Measurements from ENCODE around the gene FNDC3A. TPM values are rescaled to one million over a fixed set of nuclear protein-coding genes. Genes with fewer than 3 reads are reported as not detected.
"Not testable (repeated sequence)": the region's sequence is repeated elsewhere in the genome, so short reads cannot be mapped to it uniquely, and the experiment has no call there.

FNDC3A gene
- total RNA-seq, 2 donors from 2014 or later: 35.3 to 39.0 TPM

GRCh38 chr13:48983331-48983730, 7.6 kb downstream of the FNDC3A start:
- H3K9me3 Mint-ChIP-seq: no peaks in the 10 kb centered on the region
- no peaks in the 10 kb centered on the region for H3K36me3 Mint-ChIP-seq
- no peak overlapping the region for H3K27ac Mint-ChIP-seq
- DNase-seq (ENCODE audit: low spot score) (no peak), ATAC-seq (no peak)
- no peaks in the 10 kb centered on the region for H3K27me3 Mint-ChIP-seq
- peaks cover 20 to 24% of the 10 kb centered on the region in 2 donors for H3K4me1 Mint-ChIP-seq (ENCODE audit: low read depth in 2 of 2)
- no peak overlapping the region for H3K4me3 Mint-ChIP-seq

- H3K27me3 Mint-ChIP-seq: no peaks in the 10 kb centered on the region
Measured at GRCh38 chr13:48985756-48986155, 10.0 kb downstream of the FNDC3A start.

GRCh38 chr13:48990900-48991299, 15.2 kb downstream of the FNDC3A start:
- DNase-seq (ENCODE audit: low spot score): no peak
- Mint-ChIP-seq H3K4me3 (no peak overlapping the region), H3K27ac (no peak overlapping the region), H3K9me3 (no peaks in the 10 kb centered on the region), H3K36me3 (peaks cover 12% of the 10 kb centered on the region), H3K27me3 (no peaks in the 10 kb centered on the region), H3K4me1 (ENCODE audit: low read depth in 2 of 2) (peaks cover 0 to 12% of the 10 kb centered on the region in 2 donors)
- no peak for ATAC-seq

More at GRCh38 chr13:48985756-48986155, 10.0 kb downstream of the FNDC3A start:
- H3K4me1 Mint-ChIP-seq (ENCODE audit: low read depth in 2 of 2): peaks cover 5 to 12% of the 10 kb centered on the region in 2 donors
- no peak overlapping the region for H3K27ac Mint-ChIP-seq
- no peaks in the 10 kb centered on the region for H3K9me3 Mint-ChIP-seq
- no peak for DNase-seq (ENCODE audit: low spot score)
- ATAC-seq: no peak
- H3K36me3 Mint-ChIP-seq: peaks cover 8% of the 10 kb centered on the region
- H3K4me3 Mint-ChIP-seq: no peak overlapping the region

- no peak for ATAC-seq
Measured at GRCh38 chr13:48993150-48993549, 17.4 kb downstream of the FNDC3A start.

GRCh38 chr13:48994706-48995105, 19.0 kb downstream of the FNDC3A start:
- H3K27me3 Mint-ChIP-seq: no peaks in the 10 kb centered on the region
- ATAC-seq: peak; percentile 76 to 80
- no peak for DNase-seq (ENCODE audit: low spot score)
- peaks cover 25% of the 10 kb centered on the region for H3K36me3 Mint-ChIP-seq
- H3K27ac Mint-ChIP-seq: peak overlapping the region in 1 of 2 donors; percentile 43
- H3K4me1 Mint-ChIP-seq (ENCODE audit: low read depth in 2 of 2): peaks cover 6 to 17% of the 10 kb centered on the region in 2 donors
- H3K4me3 Mint-ChIP-seq: no peak overlapping the region
- no peaks in the 10 kb centered on the region for H3K9me3 Mint-ChIP-seq

More at GRCh38 chr13:48993150-48993549, 17.4 kb downstream of the FNDC3A start:
- Mint-ChIP-seq H3K9me3 (no peaks in the 10 kb centered on the region), H3K36me3 (peaks cover 18% of the 10 kb centered on the region), H3K4me1 (ENCODE audit: low read depth in 2 of 2) (peaks cover 6 to 17% of the 10 kb centered on the region in 2 donors), H3K4me3 (no peak overlapping the region), H3K27ac (no peak overlapping the region), H3K27me3 (no peaks in the 10 kb centered on the region)
- DNase-seq (ENCODE audit: low spot score): no peak

- DNase-seq (ENCODE audit: low spot score) (no peak), ATAC-seq (no peak)
- Mint-ChIP-seq H3K36me3 (peaks cover 44% of the 10 kb centered on the region), H3K27me3 (no peaks in the 10 kb centered on the region), H3K9me3 (peaks cover 5% of the 10 kb centered on the region), H3K4me1 (ENCODE audit: low read depth in 2 of 2) (peaks cover 6 to 23% of the 10 kb centered on the region in 2 donors), H3K4me3 (no peak overlapping the region), H3K27ac (no peak overlapping the region)
Measured at GRCh38 chr13:48998641-48999292, 23.1 kb downstream of the FNDC3A start.

- H3K9me3 Mint-ChIP-seq: peaks cover 5% of the 10 kb centered on the region
- ATAC-seq (no peak), DNase-seq (ENCODE audit: low spot score) (no peak)
- no peak overlapping the region for H3K27ac Mint-ChIP-seq
- peaks cover 44% of the 10 kb centered on the region for H3K36me3 Mint-ChIP-seq
- no peaks in the 10 kb centered on the region for H3K27me3 Mint-ChIP-seq
- H3K4me3 Mint-ChIP-seq: no peak overlapping the region
- H3K4me1 Mint-ChIP-seq (ENCODE audit: low read depth in 2 of 2): peaks cover 6 to 17% of the 10 kb centered on the region in 2 donors
Measured at GRCh38 chr13:49000247-49000646, 24.5 kb downstream of the FNDC3A start.

- H3K27ac Mint-ChIP-seq; DNase-seq (ENCODE audit: low spot score); H3K4me3 Mint-ChIP-seq; H3K27me3 Mint-ChIP-seq; ATAC-seq; H3K9me3 Mint-ChIP-seq; H3K36me3 Mint-ChIP-seq: not testable (repeated sequence)
- peaks cover 7 to 14% of the 10 kb centered on the region in 2 donors for H3K4me1 Mint-ChIP-seq (ENCODE audit: low read depth in 2 of 2)
Measured at GRCh38 chr13:49018986-49019635, 43.4 kb downstream of the FNDC3A start.

- DNase-seq (ENCODE audit: low spot score) (no peak), ATAC-seq (peak in 1 of 2 donors; percentile 41)
- H3K4me3 Mint-ChIP-seq: no peak overlapping the region
- no peak overlapping the region for H3K27ac Mint-ChIP-seq
- H3K36me3 Mint-ChIP-seq: peaks cover 6% of the 10 kb centered on the region
- H3K4me1 Mint-ChIP-seq (ENCODE audit: low read depth in 2 of 2): peaks cover 11 to 15% of the 10 kb centered on the region in 2 donors
- H3K27me3 Mint-ChIP-seq: no peaks in the 10 kb centered on the region
- no peaks in the 10 kb centered on the region for H3K9me3 Mint-ChIP-seq
Measured at GRCh38 chr13:49020328-49020727, 44.6 kb downstream of the FNDC3A start.

- Mint-ChIP-seq H3K4me1 (ENCODE audit: low read depth in 2 of 2) (peaks cover 14 to 19% of the 10 kb centered on the region in 2 donors), H3K27me3 (no peaks in the 10 kb centered on the region), H3K9me3 (no peaks in the 10 kb centered on the region), H3K36me3 (peaks cover 6% of the 10 kb centered on the region), H3K4me3 (peak overlapping the region; percentile 6), H3K27ac (peak overlapping the region; percentile 18 to 70)
- DNase-seq (ENCODE audit: low spot score) (no peak), ATAC-seq (peak; percentile 74 to 81)
Measured at GRCh38 chr13:49020940-49021553, 45.3 kb downstream of the FNDC3A start.

- no peak for DNase-seq (ENCODE audit: low spot score)
- Mint-ChIP-seq H3K4me1 (ENCODE audit: low read depth in 2 of 2) (peaks cover 19 to 24% of the 10 kb centered on the region in 2 donors), H3K27ac (peak overlapping the region in 1 of 2 donors; percentile 70), H3K27me3 (no peaks in the 10 kb centered on the region), H3K4me3 (peak overlapping the region; percentile 18), H3K36me3 (peaks cover 7% of the 10 kb centered on the region), H3K9me3 (no peaks in the 10 kb centered on the region)
- no peak for ATAC-seq
Measured at GRCh38 chr13:49021953-49022352, 46.2 kb downstream of the FNDC3A start.

GRCh38 chr13:49022472-49023144, 46.9 kb downstream of the FNDC3A start:
- DNase-seq (ENCODE audit: low spot score) (no peak), ATAC-seq (no peak)
- H3K27me3 Mint-ChIP-seq: no peaks in the 10 kb centered on the region
- H3K9me3 Mint-ChIP-seq: no peaks in the 10 kb centered on the region
- H3K4me3 Mint-ChIP-seq: no peak overlapping the region
- peaks cover 8% of the 10 kb centered on the region for H3K36me3 Mint-ChIP-seq
- H3K4me1 Mint-ChIP-seq (ENCODE audit: low read depth in 2 of 2): peaks cover 26% of the 10 kb centered on the region in 2 donors
- H3K27ac Mint-ChIP-seq: no peak overlapping the region

GRCh38 chr13:49023431-49023830, 47.7 kb downstream of the FNDC3A start:
- Mint-ChIP-seq H3K4me1 (ENCODE audit: low read depth in 2 of 2) (peaks cover 27 to 30% of the 10 kb centered on the region in 2 donors), H3K36me3 (peaks cover 10% of the 10 kb centered on the region), H3K27me3 (no peaks in the 10 kb centered on the region), H3K9me3 (peaks cover 2% of the 10 kb centered on the region), H3K4me3 (no peak overlapping the region), H3K27ac (no peak overlapping the region)
- ATAC-seq (no peak), DNase-seq (ENCODE audit: low spot score) (no peak)

All from natural killer cell treated with Interleukin-12 subunit alpha and Interleukin-12 subunit beta and Interleukin-15 and Interleukin-18, amount 100 ng/mL, for 72 hours (primary cell).